ENCODE data around the gene MYH10. TPM values are rescaled to one million over a fixed set of nuclear protein-coding genes. Genes with fewer than 3 reads are reported as not detected.

Gene MYH10
- total RNA-seq, 1 donor from 2014 or later: 142 TPM

DNA sequence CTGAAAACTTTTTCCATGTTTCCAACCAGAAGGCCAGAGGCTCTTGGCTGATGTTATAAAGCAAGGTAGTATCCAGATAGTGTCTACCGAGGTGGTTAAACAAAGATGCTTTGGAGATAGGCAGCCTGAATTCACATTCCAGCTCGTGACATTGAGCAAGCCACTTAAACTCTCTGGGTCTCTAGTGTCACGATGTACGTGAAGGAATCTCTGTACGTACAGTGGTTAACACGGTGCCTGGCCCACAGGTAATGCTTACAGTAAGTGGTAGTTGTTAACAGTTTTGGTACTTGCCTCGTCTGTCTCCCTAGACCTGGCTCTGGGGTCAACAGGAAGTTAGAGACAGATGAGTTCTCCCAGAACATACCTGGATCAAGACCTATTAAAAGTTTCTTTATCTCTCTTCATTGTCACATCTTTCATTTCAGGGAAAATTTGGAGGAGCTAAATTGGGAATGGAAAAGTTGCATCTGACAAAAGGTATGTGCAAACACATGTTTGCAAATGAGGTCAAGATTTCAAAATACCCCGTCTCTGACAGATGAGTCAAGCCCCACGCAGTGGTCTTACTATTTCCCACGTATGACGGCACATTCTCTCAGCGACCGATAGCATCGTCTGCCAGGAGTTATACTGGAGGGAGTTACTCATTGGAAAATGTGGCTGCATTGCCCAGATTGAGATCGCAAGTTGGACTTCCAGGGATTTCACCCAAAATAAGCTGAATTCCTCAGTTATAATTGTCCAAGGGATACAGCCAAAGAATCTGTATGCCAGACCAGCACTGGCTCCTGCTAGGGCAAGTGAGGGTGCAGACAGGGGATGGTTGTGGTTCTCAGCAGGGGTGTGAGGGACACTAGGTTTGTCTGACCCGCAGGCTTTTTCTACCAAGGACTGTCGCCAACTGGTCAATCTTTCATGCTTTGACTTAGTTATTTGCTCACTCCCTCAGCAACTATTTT lies 18.9 kb upstream of the MYH10 start:
- DNase-seq: no peak

DNA sequence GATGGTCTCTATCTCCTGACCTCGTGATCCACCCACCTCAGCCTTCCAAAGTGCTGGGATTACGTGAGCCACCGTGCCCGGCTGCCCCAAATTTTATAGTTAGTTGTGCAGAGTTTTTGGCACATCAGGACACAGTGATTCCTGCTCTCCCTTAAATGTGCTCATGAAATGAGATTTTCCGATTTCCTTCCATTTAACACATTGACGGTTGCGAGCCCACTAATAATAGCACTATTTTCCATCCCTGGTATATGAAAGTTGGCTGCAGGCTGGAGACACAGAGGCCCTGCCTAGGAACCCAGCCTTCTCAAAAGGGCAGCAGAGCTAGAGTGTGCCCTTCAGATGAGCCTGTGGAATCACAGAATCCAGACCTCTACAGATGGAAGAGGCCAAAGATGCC lies 17.4 kb upstream of the MYH10 start:
- DNase-seq: no peak

GRCh38 chr17:8647202-8647601 lies 16.7 kb upstream of the MYH10 start:
- DNase-seq: no peak

GRCh38 chr17:8644507-8644902 lies 14.0 kb upstream of the MYH10 start:
- DNase-seq: no peak

DNA sequence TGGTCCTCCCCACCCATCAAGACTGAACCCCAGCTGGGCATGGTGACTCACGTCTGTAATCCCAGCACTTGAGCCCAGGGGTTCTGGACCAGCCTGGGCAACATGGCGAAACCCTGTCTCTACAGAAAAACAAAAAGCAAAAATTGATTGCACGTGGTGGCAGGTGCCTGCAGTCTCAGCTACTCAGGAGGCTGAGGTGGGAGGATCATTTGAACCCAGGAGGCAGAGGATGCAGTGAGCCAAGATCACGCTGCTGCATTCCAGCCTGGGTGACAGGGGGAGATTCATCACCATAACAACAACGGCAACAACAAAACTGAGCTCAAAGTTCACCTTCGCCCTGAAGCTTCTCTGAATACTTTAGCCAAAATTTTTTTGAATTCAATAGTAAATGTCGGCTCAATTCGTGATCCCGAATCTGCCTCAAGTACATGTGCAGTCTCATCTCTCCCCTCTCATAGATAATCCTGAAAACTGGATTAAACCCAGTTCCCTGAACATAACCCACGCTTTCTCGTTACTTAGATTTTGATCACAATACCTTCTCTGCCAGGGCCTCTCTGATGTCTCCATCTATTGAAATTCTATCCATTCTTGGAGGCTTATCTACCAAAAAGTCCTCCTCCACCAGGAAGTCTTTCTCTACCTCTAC lies 13.5 kb upstream of the MYH10 start:
- no peak for DNase-seq

GRCh38 chr17:8639709-8640108 lies 9.2 kb upstream of the MYH10 start:
- no peak for DNase-seq

GRCh38 chr17:8632061-8632460 lies 1.5 kb upstream of the MYH10 start:
- no peak for DNase-seq

GRCh38 chr17:8631554-8631877 lies 991 bp upstream of the MYH10 start:
- DNase-seq: no peak

DNA sequence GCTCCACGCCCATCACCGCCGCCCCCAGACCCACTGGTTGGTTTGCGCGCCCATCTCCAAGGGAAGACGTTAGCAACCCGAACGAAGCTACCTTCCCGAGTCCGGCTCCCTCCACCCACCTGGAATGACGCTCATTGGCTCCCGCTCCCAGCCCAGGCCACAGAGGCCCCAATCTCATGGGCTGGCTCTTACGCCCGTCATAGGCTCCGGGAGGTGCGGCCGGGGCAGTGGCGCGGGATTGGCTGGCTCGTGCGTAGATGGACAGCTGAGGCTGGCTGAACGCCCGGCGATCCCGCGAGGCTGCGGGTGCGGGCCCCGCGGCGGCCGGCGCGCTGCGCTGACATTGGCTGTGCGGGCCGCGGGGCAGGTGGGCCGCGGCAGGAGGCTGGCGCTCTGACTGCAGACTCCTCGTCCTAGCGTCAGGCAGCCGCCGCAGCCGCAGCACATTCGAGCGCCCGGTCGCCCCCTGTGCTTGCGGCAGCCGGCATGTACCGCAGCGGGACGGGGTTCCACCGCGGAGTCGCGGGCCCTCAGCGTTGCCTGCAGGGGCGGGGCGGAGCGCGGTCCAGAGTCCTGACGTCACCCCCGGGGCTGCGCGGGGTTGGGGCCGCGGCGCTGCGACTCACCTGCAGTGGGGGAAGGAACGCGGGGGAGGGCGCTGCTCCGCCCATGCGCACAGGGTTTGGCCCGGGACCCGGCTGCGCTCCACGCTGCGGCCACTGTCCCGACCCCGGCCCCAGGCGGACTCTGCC lies 453 bp upstream of the MYH10 start:
- peak; percentile 99 for DNase-seq

DNA sequence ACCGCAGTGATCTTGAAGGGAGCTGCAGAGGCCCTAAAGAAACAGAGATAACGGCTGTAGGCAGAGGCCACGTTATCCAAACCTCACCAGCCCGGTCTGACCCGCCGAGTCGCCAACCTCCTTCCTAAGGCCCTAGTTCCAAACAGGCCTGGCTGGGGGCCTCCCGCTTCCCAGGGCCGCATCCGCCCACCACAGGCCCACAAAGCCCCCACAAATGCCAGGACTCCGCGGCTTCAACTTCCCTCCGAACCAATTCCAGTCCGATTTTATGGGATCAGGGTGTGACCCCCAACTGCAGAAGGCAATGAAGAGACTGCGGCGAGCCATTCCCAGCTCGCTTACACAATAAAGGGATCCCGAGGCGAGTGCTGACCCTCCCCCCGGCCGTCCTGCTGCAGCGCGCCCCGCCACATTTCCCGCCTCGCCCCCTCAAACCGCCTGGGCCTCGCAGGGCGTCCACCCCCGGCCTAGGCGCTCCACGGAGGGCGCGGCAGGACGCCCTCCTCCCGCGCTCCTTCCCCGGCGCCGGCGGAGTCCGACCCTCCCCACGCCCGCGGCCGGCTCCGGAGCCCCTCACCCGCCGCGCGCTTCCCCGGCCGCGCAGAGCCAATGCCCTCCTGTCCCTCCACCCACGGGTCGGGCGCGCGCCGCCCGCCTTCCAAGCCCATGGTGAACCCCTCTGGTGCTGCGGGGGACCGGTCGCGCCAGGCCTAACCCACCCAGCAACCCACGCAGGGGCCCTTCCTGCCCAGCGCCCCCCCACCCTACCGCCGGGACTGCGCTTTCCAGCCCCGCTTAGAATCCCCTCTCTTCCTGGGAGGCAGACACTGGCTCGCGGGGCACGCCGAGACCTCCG lies 926 bp downstream of the MYH10 start:
- DNase-seq: peak; percentile 9

GRCh38 chr17:8628609-8629169 lies 1.8 kb downstream of the MYH10 start:
- no peak for DNase-seq

DNA sequence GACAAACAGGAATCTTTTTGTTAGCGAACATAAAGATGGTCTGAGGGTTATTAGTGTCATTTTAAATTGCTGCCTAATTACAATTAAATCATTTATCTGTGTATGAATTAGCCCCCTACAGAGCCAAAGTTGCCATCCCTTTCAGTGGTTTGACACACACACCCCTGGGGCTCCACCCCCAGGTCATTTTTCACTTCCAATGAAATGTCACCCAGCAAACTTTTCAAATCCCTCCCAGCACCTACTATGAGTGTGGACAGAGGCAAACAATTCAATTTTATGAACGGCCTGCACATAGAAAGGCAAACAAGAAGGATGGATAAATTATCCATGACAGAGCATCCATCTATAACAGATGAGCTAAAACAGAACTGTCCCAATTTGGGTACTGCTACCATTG lies 2.4 kb downstream of the MYH10 start:
- DNase-seq: no peak

DNA sequence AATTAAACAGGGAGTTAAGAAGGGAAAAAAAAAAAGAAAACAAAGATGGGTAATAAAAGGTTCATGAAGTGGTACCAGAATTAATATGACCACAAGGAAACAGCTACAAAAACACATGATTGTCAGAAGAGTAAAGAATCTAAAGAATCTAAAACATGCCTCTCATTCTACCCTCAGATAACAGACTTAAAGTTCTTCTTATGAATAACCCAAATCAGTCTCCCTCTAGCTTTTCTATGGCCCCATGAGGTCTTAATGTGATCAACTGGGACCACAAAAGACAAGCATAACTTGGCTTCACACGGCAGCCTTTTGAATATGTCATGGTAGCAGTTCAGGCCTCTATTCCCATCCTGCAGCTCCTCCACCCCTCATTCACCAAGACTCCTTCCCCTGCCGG lies 6.9 kb downstream of the MYH10 start:
- DNase-seq: no peak

- DNase-seq: no peak
Measured at GRCh38 chr17:8622191-8622590, 8.3 kb downstream of the MYH10 start.

DNA sequence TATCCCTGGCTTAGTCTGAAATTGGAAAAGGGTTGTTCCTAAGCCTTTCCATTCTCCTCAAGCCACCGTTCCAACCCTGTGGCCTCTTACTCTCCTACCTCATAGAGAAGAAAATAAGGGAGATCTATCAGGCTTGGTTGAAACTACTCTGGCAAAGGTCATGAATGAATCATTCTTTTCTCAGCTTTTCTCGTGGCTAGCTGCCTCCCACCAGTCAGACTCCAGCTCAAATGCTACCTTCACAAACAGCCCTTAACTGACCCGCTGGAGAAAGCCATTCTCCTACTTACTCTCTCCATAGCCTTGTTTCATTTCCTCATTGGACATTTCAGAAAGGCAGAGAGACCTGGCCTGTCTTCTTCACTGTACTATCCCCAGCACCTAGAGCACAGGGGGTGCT lies 8.9 kb downstream of the MYH10 start:
- no peak for DNase-seq

GRCh38 chr17:8619294-8619693 lies 11.2 kb downstream of the MYH10 start:
- no peak for DNase-seq

DNA sequence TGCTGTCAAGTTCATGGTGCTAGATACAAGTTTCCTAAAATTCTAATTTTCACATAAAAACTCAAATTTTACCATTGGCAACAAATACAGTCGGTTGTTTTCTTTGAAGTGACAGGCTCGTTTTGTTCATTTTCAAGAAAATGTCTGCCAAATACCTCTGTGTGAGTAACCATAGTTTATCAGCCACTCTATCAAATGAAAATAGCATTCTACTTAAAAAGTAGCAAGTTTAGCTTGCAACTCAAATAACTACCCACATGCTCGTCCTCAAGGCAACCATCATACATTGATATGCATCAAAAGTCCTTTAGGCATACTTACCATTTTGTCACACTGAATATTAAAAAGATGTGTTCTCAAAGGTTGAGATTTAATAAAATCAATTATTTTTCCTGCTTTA lies 11.7 kb downstream of the MYH10 start:
- no peak for DNase-seq

DNA sequence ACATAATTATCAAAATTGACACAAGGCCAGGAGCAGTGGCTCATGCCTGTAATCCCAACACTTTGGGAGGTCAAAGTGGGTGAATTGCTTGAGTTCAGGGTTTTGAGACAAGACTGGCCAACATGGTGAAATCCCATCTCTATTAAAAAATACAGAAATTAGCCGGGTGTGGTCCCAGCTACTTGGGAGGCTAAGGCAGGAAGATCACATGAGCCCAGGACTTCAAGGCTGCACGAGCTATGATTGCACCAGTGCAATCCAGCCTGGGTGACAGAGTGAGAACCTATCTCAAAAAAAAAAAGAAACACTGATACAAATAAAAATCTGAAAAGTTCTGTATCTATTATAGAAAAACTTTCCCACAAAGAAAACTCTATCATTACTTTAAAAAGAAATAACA lies 15.5 kb downstream of the MYH10 start:
- no peak for DNase-seq

- DNase-seq: no peak
Measured at GRCh38 chr17:8611619-8612298, 18.8 kb downstream of the MYH10 start.

DNA sequence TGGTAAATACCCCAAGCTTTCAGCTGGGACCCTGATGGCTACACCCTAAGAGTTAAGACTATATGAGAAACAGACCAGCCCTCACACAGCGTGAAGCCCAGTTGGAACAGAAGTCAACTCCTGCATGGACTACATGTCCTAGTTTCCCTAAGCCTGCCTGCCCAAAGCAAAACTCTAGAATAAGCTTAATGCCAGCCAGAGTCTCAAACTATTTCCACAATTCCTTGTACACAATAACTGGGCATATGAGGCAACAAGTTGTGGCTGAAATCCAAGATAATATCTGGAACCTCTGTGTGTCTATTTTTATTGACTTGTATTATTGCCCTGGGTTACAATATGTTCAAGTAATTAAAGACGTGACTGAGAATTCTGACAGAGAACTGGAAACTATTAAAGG lies 19.4 kb downstream of the MYH10 start:
- no peak for DNase-seq

DNA sequence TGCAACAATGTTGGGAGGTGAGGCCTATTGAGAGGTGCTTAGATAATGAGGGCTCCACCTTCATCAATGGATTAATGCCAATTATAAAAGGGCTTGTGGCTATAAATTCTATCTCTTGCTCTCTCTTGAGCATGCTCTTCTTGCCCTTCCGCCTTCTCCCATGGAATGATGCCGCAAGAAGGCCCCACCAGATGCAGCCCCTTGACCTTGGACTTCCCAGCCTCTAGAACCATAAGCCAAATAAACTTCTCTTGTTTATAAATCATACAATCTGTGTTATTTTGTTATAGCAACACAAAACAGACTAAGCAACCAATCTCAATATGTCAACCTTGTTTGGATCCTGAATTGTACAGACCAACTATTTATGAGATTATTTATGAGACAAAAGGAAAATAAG lies 20.0 kb downstream of the MYH10 start:
- DNase-seq: no peak
